NCI-H2227 (cell line): ENCODE results near the gene CRHR1.

ENCODE experiments used
- DNase-seq: peaks from one replicate; lab custom pipeline; 2025; ENCODE audit not compliant: unreplicated experiment; lab: John Stamatoyannopoulos, UW

CRHR1 gene

GRCh38 chr17:45843722-45844121 is 59.6 kb downstream of the CRHR1 start:
- no peak for DNase-seq

DNA sequence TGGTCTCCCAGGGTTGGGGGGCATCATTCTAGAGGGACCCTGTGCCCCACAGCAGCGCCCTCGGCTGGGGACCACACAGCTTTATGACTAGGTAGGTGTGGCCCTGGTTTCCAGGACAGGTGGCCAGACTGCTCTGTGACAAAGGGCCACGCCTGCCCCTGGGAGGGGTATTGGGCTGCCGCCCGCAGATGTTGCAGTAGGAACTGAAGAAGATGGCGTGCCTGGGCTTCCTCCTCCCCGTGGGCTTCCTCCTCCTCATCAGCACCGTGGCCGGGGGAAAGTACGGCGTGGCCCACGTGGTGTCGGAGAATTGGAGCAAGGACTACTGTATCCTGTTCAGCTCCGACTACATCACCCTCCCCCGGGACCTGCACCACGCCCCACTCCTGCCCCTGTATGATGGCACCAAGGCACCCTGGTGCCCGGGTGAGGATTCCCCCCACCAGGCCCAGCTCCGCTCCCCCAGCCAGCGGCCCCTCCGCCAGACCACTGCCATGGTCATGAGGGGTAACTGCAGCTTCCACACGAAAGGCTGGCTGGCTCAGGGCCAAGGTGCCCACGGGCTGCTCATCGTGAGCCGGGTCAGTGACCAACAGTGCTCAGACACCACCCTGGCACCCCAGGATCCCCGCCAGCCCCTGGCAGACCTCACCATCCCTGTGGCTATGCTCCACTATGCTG is 60.7 kb downstream of the CRHR1 start, which contains the start of gene SPPL2C:
Gene SPPL2C, plus strand, starts transcription at position 187 of the 681 bp plus-strand sequence. Its CDS starts 26 bp downstream, at position 213.
- no peak for DNase-seq

DNA sequence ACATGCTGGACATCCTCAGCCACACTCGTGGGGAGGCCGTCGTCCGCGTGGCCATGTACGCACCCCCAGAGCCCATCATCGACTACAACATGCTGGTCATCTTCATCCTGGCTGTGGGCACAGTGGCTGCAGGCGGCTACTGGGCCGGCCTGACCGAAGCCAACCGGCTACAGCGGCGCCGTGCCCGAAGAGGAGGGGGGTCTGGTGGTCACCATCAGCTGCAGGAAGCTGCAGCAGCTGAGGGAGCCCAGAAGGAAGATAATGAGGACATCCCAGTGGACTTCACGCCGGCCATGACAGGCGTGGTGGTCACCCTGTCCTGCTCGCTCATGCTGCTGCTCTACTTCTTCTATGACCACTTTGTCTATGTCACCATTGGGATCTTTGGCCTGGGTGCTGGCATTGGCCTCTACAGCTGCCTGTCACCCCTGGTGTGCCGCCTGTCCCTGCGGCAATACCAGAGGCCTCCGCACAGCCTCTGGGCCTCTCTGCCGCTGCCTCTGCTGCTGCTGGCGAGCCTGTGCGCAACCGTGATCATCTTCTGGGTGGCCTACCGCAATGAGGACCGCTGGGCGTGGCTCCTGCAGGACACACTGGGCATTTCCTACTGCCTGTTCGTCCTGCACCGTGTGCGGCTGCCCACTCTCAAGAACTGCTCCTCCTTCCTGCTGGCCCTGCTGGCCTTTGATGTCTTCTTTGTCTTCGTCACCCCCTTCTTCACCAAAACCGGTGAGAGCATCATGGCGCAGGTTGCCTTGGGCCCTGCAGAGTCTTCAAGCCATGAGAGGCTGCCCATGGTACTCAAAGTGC is 61.5 kb downstream of the CRHR1 start:
- DNase-seq, result no peak

DNA sequence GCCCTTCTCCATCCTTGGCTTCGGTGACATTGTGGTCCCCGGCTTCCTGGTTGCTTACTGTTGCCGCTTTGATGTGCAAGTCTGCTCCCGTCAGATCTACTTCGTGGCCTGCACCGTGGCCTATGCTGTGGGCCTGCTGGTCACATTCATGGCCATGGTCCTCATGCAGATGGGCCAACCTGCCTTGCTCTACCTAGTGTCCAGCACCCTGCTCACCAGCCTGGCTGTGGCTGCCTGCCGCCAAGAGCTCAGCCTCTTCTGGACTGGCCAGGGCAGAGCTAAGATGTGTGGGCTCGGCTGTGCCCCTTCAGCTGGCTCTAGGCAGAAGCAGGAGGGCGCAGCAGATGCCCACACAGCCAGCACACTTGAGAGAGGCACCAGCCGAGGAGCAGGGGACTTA is 62.1 kb downstream of the CRHR1 start:
- DNase-seq, result no peak

DNA sequence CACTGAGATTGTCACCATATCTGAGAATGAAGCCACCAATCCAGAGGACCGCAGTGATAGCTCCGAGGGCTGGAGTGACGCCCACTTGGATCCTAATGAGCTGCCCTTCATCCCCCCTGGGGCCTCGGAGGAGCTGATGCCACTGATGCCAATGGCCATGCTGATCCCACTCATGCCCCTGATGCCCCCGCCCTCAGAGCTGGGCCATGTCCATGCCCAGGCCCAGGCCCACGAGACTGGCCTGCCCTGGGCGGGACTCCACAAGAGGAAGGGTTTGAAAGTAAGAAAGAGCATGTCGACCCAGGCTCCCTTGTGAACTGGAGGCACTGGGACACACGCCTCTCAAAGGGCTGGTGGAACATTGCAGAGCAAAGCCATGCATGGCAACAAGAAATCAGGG is 62.5 kb downstream of the CRHR1 start:
- no peak for DNase-seq

DNA sequence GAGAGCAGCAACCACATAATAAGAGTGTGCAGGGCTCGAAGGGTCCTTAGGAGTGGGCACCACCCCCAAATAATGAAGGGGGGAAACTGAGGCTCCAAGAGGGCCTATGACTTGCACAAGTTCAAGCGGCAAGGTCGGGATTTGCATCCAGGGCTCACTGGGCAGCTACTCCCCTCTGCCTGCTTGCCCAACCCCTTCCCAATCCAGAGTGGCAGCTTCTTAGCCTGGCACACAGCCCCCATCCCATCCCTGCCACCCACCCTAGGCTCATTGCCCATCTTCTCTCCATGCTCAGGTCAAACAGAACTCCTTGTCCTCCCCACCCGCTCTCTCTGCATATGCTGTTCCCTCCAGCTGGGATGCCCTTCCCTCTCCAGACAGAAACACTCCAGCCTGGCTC is 63.0 kb downstream of the CRHR1 start:
- DNase-seq, result no peak

GRCh38 chr17:45847747-45848146 is 63.6 kb downstream of the CRHR1 start:
- DNase-seq, result no peak

- no peak for DNase-seq
Measured at GRCh38 chr17:45848405-45848804, 64.3 kb downstream of the CRHR1 start.

DNA sequence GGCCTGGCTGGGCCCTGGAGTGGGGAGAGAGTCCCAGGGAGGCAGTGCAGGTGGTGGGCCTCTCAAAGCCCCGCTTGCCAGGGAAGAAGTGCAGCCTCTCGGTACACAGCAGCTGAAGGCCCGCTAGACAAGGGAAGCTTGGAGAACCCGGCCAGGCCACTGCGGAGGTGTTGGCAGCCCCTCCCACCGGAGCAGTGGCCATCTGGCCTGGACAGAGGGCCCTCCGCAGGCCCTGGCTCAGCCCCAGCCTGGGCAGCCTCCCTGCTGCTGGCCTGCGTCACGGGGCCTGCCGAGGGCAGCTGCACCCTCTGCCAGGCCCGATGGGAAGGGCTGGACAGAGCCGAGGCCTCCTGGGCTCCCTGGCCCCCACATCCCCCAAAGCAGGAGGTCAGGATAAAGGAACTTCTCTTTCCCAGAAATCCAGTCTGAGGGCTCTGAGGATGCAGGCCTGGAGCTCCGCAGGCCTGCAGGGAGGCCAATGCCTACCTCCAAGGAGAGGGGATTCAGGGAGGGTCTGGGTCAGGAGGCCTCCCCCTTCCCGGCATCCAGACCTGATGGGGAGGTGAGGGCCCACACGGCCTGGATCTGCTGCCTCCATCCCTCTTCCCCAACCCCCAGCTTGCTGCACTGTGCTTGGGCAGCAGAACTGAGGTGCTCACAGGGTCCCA is 64.9 kb downstream of the CRHR1 start:
- no peak for DNase-seq

DNA sequence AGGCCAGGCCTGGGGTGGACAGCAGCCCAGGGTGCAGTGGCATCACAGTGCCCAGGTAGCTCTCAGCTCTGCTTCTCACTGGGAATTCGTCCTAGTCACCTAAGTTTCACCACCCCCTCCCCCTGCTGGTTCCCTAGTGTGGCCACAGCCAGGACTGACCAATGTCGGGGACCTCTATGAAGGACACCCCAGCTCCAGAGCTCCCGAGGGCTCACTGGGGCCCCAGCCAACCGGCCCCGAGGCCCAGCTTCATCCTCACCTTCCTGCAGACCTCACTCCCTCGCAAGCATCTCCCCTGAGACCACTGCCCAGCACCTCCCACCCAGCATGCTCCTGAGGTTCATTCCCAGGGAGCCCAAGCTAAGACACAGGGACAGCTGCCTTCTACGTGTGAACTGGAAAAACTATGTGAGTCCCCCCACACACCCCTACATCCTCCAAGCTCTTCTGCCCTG is 65.4 kb downstream of the CRHR1 start:
- no peak for DNase-seq

- DNase-seq, result no peak
Measured at GRCh38 chr17:45850011-45850410, 65.9 kb downstream of the CRHR1 start.

DNA sequence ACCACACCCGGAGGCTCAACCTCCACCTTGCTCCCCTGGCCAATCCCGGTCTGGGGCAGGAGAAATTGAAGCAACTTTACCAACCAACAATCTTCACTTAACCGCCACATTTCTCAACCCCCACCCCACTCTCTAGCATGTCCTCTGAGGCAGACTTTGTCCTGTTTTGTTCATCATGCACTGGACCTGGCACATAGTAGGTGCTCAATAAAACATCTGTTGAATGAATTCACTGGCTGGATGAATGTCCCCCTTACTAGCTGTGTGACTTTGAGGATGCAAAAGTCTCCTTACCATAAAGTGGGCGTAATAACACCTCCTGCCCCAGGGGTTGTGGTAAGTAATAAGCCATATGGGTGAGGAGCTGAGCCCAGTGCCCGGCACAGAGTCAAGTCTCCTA is 66.3 kb downstream of the CRHR1 start:
- DNase-seq, result no peak

GRCh38 chr17:45851022-45851421 is 66.9 kb downstream of the CRHR1 start:
- DNase-seq, result no peak

DNA sequence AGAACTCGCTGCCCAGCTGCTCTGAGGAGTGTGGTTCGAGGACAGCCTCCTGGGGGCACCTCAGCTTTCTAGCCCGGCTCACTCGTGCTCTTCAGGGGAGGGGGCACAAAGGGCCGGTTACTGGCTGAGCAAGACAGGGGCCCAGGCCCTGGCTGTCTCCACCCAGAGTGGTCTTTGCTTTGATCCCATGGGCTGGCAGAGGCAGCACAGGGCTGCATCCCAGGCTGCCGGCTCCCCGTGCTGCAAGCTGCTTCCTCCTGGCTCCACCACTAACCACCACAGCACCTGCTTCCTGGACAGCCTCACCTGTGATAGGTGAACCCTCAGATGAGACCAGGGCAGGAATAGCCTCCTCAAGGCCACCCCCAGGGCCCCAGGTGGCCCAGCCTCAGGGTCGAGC is 67.3 kb downstream of the CRHR1 start:
- DNase-seq, result no peak

DNA sequence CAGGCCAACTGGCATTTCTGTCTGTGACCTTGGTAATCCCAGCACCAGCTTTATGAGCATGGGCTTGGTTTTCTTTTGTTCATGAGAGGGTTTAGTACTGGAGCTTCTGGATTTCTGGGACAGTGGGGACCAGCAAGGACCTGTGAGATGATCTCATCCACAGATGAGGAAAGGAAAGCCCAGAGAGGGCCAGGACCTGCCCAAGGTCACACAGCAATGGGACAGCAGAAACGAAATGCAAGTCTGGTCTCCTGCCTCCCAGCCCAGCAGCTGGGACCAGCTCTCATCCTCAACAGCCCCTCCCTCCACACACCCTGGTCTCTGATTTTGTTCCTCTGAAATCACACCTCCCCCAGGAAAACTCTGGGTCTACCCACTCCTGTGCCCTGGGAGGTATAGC is 67.8 kb downstream of the CRHR1 start:
- no peak for DNase-seq

GRCh38 chr17:45852535-45853297 is 68.6 kb downstream of the CRHR1 start:
- peak; percentile 80 for DNase-seq

DNA sequence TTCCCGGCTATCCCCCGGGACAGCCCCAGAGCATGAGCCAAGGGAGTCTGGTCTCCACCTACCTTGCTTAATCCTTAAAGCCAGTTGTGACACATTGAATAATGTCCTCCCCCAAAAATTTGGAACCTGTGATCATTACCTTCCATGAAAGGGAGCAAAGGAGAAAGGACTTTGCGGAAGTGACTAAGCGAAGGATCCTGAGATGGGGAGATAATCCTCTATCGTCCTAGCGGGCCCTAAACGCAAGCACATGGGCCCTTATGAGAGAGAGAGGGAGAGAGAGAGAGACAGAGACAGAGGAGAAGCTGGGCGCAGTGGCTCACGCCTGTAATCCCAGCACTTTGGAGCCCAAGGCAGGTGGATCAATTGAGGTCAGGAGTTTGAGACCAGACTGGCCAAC is 70.1 kb downstream of the CRHR1 start:
- no peak for DNase-seq

DNA sequence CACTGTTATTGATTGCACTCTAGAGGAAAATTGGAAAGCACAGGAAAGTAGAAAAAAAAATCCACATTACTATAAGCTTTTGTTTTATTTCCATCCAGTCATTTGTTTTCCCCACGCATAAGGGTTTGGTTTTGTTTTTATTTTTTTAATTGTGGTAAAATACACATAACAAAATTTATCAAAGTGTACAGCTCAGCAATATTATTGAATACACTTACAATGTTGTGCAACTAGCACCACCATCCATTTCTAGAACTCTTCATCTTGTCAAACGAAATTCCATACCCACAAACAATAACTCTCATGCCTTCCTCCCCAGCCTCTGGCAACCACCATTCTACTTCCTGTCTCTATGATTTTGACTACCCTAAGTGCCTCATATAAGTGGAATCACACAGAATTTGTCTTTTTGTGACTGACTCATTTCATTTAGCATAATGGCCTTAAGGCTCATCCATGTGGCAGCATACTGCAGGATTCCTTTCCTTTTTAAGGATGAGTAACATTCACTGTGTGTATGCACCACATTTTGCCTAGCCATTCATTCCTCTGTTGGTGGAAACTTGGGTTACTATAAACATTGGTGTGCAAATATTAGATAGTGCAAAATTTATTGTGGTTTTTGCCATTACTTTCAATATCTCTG is 71.7 kb downstream of the CRHR1 start:
- DNase-seq, result no peak

DNA sequence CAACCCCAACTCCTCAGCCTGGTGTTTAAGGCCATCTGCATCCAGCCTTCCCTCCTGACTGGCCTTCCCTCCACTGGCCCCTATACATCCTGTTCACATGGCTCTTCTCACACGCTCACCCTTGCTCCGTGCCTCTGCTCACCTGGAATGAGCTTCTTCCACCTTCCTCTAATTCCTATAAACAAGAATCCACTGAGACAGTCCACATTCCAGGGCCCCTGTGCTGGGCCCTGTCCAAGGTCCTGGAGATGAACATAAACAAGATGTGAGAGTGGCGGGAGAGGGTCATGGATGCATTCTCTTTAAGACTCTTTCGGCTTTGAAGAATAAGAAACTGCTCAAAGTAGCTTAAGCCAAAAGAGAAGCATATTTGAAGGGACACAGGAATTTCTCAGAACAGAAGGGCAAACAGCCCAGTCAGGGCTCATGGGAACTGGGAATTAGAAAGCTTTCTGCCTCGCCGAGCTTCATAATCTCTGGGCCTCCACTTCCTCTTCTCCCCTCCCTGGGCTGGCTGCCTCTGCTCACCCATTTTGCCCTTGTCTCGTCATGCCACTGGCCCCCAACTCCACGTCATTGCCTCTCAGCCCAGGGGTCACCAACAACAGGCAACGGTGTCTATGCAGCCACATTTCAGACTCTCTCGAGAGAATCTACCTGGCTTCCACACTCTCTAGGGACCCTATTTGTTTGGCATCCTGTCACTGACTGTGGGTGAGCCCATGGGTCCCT is 74.0 kb downstream of the CRHR1 start:
- DNase-seq, result no peak

- no peak for DNase-seq
Measured at GRCh38 chr17:45861165-45861564, 77.0 kb downstream of the CRHR1 start.
